GM13976 (cell line): ENCODE data around the gene CACNA1E.

Experiments
- DNase-seq: peaks from one replicate; pipeline ENCODE4 v3.0.0; 2012; ENCODE audit warnings: low spot score
- CTCF ChIP-seq: IDR thresholded peaks from 2 replicates; pipeline ENCODE4 v1.5.1; 2012; ENCODE audit warnings: borderline replicate concordance, mild to moderate bottlenecking; ENCODE audit not compliant: insufficient read depth; ENCODE audit errors: extremely low read depth, missing control alignments, control extremely low read depth
- in situ Hi-C: fragments of 300-500 bp; cut with MboI; formaldehyde crosslinking; loops from one replicate; pipeline ENCODE4 v1.12.0; 2022; ENCODE audit warnings: low sequenced_read_pairs, mixed read lengths, inconsistent platforms; ENCODE audit not compliant: unreplicated experiment

The CACNA1E gene

GRCh38 chr1:181643631-181644030 lies 160.3 kb downstream of the CACNA1E start:
- in situ Hi-C loops = no loop called here

GRCh38 chr1:181645171-181645570 lies 161.9 kb downstream of the CACNA1E start:
- no peak for DNase-seq
- in situ Hi-C loops = no loop called here
- no peak for TF ChIP-seq CTCF

More at GRCh38 chr1:181643631-181644030, 160.3 kb downstream of the CACNA1E start:
- TF ChIP-seq CTCF = no peak
- peak; percentile 39 for DNase-seq

- no peak for TF ChIP-seq CTCF
- DNase-seq = no peak
- in situ Hi-C loops = no loop called here
Observed at GRCh38 chr1:181646710-181647109, 163.4 kb downstream of the CACNA1E start.

- TF ChIP-seq CTCF = no peak
- in situ Hi-C loops = no loop called here
- no peak for DNase-seq
Observed at GRCh38 chr1:181647314-181648035, 164.2 kb downstream of the CACNA1E start.

GRCh38 chr1:181651276-181651675 lies 168.0 kb downstream of the CACNA1E start:
- in situ Hi-C loops = no loop called here
- no peak for DNase-seq
- TF ChIP-seq CTCF = no peak

- TF ChIP-seq CTCF = no peak
- DNase-seq = no peak
- in situ Hi-C loops = no loop called here
Observed at GRCh38 chr1:181655756-181656155, 172.4 kb downstream of the CACNA1E start.

- in situ Hi-C loops = no loop called here
- DNase-seq = no peak
- no peak for TF ChIP-seq CTCF
Observed at GRCh38 chr1:181656491-181656890, 173.2 kb downstream of the CACNA1E start.
